Measurements from ENCODE around the gene PITX3.

DNA sequence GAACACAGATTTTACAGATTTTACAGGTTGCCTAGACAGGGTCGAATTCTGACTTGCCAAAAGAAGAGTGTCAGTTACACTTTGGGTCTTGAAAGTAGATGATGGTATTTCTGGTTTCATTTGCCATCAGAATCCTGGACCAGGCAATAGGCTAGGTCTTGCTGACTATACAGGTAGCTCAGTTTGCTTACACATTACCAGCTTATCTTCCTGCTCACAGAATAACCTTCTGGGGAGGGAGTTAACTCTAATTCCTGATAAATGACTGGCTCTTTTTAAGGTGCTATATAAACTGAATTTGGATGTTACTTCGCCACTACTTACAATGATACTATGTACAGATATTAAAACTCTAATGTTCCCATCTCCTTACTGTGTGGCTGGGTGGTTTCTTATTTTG is 43.8 kb upstream of the PITX3 start:
- TF ChIP-seq, protein P1, sequence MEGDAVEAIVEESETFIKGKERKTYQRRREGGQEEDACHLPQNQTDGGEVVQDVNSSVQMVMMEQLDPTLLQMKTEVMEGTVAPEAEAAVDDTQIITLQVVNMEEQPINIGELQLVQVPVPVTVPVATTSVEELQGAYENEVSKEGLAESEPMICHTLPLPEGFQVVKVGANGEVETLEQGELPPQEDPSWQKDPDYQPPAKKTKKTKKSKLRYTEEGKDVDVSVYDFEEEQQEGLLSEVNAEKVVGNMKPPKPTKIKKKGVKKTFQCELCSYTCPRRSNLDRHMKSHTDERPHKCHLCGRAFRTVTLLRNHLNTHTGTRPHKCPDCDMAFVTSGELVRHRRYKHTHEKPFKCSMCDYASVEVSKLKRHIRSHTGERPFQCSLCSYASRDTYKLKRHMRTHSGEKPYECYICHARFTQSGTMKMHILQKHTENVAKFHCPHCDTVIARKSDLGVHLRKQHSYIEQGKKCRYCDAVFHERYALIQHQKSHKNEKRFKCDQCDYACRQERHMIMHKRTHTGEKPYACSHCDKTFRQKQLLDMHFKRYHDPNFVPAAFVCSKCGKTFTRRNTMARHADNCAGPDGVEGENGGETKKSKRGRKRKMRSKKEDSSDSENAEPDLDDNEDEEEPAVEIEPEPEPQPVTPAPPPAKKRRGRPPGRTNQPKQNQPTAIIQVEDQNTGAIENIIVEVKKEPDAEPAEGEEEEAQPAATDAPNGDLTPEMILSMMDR (IDR thresholded peaks at IDR 0.05): no peak
- no peak for TF ChIP-seq POLR2A (IDR thresholded peaks at IDR 0.05)
